Kidney epithelial cell (primary cell): ENCODE results near the gene HEG1. TPM values are rescaled to one million over a fixed set of nuclear protein-coding genes. Genes with fewer than 3 reads are reported as not detected.

Experiments
- DNase-seq: peaks from one replicate; pipeline ENCODE4 v3.0.0-alpha.2; 2010; ENCODE audit warnings: low read depth
- H3K27me3 ChIP-seq: 2 replicates; pipeline ENCODE4 v1.6.0; 2011; ENCODE audit warnings: low read length; ENCODE audit not compliant: control insufficient read depth, insufficient read depth
- H3K36me3 ChIP-seq: 2 replicates; pipeline ENCODE4 v1.5.1; 2011; ENCODE audit warnings: low read length; ENCODE audit not compliant: control insufficient read depth, insufficient read depth
- H3K4me3 ChIP-seq: 2 replicates; pipeline ENCODE4 v1.5.1; 2011; ENCODE audit warnings: low read depth, mild to moderate bottlenecking, control low read depth, low read length
- total RNA-seq: library from RNA; depleted of rRNA; stranded (reverse); fragments of >200 nt; gene quantifications from 2 replicates; pipeline ENCODE4 v1.2.3, GENCODE V29; 2015
- TF ChIP-seq, protein P1 (sequence below): IDR thresholded peaks from 2 replicates; pipeline ENCODE4 v1.5.1; 2011; ENCODE audit warnings: mild to moderate bottlenecking, moderate library complexity, low read length, control low read depth, inconsistent platforms; ENCODE audit not compliant: insufficient read depth, poor library complexity, severe bottlenecking

Gene HEG1
- total RNA-seq, 1 donor from 2014 or later: 17.4 TPM

DNA sequence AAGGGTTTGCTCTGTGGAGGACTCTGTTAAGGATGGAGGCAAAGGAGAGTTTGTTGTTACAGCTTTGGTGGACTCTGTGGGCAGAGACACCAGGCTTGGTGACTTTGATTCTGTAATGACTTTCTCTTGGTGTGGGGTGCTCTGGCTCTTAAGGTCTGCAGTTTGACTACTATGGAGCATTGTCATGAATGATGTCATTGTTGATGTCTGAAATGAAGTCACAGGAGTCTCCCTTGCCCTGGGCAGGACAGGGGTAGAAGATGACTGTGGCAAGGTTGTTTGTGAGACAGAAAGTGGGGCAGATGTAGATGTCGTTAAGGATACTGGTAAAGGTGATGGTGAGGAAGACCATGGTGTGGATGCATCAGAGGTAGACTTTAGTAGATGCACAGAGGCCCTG, 42.7 kb downstream of the HEG1 start:
- Histone ChIP-seq H3K27me3 (no peaks in the 10 kb centered on the region), H3K36me3 (peaks cover 1% of the 10 kb centered on the region), H3K4me3 (no peak overlapping the region)
- TF ChIP-seq, protein P1, sequence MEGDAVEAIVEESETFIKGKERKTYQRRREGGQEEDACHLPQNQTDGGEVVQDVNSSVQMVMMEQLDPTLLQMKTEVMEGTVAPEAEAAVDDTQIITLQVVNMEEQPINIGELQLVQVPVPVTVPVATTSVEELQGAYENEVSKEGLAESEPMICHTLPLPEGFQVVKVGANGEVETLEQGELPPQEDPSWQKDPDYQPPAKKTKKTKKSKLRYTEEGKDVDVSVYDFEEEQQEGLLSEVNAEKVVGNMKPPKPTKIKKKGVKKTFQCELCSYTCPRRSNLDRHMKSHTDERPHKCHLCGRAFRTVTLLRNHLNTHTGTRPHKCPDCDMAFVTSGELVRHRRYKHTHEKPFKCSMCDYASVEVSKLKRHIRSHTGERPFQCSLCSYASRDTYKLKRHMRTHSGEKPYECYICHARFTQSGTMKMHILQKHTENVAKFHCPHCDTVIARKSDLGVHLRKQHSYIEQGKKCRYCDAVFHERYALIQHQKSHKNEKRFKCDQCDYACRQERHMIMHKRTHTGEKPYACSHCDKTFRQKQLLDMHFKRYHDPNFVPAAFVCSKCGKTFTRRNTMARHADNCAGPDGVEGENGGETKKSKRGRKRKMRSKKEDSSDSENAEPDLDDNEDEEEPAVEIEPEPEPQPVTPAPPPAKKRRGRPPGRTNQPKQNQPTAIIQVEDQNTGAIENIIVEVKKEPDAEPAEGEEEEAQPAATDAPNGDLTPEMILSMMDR: no peak
- no peak for DNase-seq

DNA sequence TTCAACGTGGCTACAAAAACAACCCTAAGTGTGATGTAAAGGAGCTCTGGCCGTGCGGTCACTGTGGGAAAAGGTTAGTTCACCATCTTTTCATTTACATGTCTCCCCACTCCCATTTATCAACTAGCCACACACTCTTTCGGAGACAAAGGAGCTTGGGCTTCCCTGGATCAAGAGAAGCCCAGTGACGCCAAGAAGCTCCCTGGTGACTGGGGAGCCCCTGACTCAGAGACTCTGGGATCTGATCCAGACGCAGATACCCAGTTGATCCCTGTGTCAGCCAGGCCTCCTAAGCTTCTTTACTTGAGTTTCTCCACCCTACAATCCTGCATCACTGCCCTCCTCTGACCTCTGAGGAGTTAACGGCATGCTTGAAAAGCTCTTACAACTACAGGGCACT, 43.9 kb downstream of the HEG1 start:
- Histone ChIP-seq H3K4me3 (no peak overlapping the region), H3K36me3 (peaks cover 1% of the 10 kb centered on the region), H3K27me3 (no peaks in the 10 kb centered on the region)
- TF ChIP-seq, protein P1: no peak
- no peak for DNase-seq

DNA sequence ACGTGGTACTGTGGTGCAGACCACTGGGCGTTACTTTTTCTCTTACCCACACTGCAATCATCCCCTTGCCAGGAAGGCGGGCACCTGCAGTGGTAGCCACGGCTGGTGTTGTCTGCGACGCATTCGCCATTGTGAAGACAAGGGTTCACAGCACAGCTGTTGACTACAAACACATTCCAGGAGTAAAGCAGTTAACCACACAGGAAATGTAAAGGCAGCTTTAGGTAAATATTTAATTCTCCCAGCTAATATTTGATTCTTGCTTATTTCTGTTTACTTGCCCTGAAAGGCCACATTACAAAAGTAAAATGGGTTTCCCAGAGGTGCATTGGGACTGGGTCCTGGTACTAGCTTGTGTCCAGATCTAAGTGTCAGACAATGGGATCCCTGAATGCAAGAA, 45.4 kb downstream of the HEG1 start:
- H3K27me3 ChIP-seq: no peaks in the 10 kb centered on the region
- H3K36me3 ChIP-seq: peaks cover 1% of the 10 kb centered on the region
- no peak overlapping the region for H3K4me3 ChIP-seq
- TF ChIP-seq, protein P1: no peak
- DNase-seq: no peak

DNA sequence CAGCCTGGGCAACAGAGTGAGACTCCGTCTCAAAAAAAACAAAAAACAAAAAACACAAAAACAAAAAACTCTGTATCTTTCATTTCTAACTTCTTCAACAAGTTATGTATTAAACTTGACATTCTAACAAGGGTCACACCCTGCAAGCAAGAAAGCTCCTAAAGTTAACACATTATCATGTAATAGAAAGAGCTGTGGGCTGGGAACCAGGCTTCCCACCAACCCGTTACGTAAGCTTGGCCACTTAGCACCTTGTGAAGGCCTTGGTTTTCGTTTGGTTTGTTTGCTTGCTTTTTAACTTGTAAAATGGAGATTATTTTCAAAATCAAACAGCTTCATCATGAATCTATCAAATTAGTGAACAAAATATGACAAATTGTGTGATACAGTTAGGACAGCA, 47.0 kb downstream of the HEG1 start:
- no peaks in the 10 kb centered on the region for H3K27me3 ChIP-seq
- H3K36me3 ChIP-seq: peaks cover 2% of the 10 kb centered on the region
- TF ChIP-seq, protein P1: no peak
- no peak overlapping the region for H3K4me3 ChIP-seq
- DNase-seq: no peak

DNA sequence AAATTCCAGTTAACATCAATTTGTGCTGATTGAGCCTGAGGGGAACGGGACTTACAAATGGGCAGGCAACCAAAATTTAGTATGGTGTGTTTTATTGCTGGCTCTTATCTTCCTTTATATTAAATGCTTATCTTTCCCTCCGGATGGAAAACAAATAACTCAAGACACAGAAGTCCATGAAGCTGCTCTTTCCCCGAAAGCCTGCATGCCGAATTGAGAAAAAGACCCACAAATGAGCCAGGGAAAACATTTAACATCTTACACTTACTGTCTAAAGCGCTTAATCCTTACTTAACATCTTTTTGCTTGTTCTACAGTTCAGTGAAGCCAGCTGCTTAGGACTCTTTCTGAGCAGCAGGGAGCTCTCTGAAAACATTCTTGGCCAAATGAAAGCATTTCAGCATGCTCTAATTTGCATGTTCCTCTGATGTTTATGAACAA, 49.5 kb downstream of the HEG1 start:
- DNase-seq: no peak
- Histone ChIP-seq H3K4me3 (no peak overlapping the region), H3K27me3 (no peaks in the 10 kb centered on the region), H3K36me3 (peaks cover 3% of the 10 kb centered on the region)
- TF ChIP-seq, protein P1: no peak

DNA sequence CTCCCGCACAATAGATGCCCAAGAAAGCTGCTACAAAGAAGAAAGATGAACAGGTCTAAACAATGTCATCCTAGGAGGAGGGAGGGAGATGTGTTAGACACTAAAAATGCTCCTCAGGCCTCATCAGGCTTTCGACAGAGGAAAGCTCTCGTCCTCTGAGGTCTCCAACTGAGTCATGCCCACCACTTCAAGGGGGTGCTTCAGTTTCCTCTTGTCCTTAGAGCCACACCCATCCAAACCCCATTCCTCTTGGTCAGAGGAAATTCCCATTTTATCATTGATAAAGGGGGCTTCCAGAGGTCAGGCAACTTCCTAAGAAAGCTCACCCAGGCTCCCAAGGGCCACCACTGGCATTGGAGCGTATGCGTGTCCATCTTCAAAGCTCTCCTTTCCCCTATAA, 50.1 kb downstream of the HEG1 start:
- TF ChIP-seq, protein P1: no peak
- Histone ChIP-seq H3K4me3 (no peak overlapping the region), H3K36me3 (peaks cover 3% of the 10 kb centered on the region), H3K27me3 (no peaks in the 10 kb centered on the region)
- no peak for DNase-seq
